HG02970 (cell line): ENCODE results near the gene OSBPL9.
"Not testable (repeated sequence)": the region's sequence is repeated elsewhere in the genome, so short reads cannot be mapped to it uniquely, and the experiment has no call there.

Experiments used
- ATAC-seq: cut with Tn5 transposase; IDR thresholded peaks from one replicate; pipeline ENCODE4 v1.9.1; 2021; ENCODE audit warnings: mild to moderate bottlenecking, moderate library complexity, moderate number of reproducible peaks; ENCODE audit not compliant: unreplicated experiment, low FRiP score

Gene OSBPL9

GRCh38 chr1:51732701-51733425 lies 116.0 kb downstream of the OSBPL9 start:
- ATAC-seq = no peak

- not testable (repeated sequence) for ATAC-seq
Observed at GRCh38 chr1:51733426-51733774, 116.5 kb downstream of the OSBPL9 start.

- ATAC-seq = no peak
Observed at GRCh38 chr1:51733793-51734522, 117.1 kb downstream of the OSBPL9 start.

- no peak for ATAC-seq
Observed at GRCh38 chr1:51734896-51735745, 118.2 kb downstream of the OSBPL9 start.

GRCh38 chr1:51735746-51736254 lies 118.9 kb downstream of the OSBPL9 start:
- ATAC-seq = no peak

- no peak for ATAC-seq
Observed at GRCh38 chr1:51736702-51737101, 119.8 kb downstream of the OSBPL9 start.

- no peak for ATAC-seq
Observed at GRCh38 chr1:51738681-51739080, 121.8 kb downstream of the OSBPL9 start.

GRCh38 chr1:51740652-51741051 lies 123.8 kb downstream of the OSBPL9 start:
- no peak for ATAC-seq

- no peak for ATAC-seq
Observed at GRCh38 chr1:51741121-51741681, 124.3 kb downstream of the OSBPL9 start.

- ATAC-seq = no peak
Observed at GRCh38 chr1:51744506-51745303, 127.8 kb downstream of the OSBPL9 start.

- ATAC-seq = no peak
Observed at GRCh38 chr1:51745304-51745570, 128.3 kb downstream of the OSBPL9 start.

GRCh38 chr1:51749151-51749550 lies 132.3 kb downstream of the OSBPL9 start:
- ATAC-seq = no peak

GRCh38 chr1:51750218-51750617 lies 133.3 kb downstream of the OSBPL9 start:
- ATAC-seq = no peak

- no peak for ATAC-seq
Observed at GRCh38 chr1:51750729-51751128, 133.8 kb downstream of the OSBPL9 start.

GRCh38 chr1:51752073-51752948 lies 135.4 kb downstream of the OSBPL9 start:
- ATAC-seq = no peak

GRCh38 chr1:51753969-51754368 lies 137.1 kb downstream of the OSBPL9 start:
- ATAC-seq = no peak

- ATAC-seq = no peak
Observed at GRCh38 chr1:51754666-51755065, 137.8 kb downstream of the OSBPL9 start.

GRCh38 chr1:51755437-51755836 lies 138.5 kb downstream of the OSBPL9 start:
- ATAC-seq = no peak

GRCh38 chr1:51756290-51756689 lies 139.4 kb downstream of the OSBPL9 start:
- ATAC-seq = no peak
